H9 (cell line): ENCODE data around the gene SKP2. TPM values are rescaled to one million over a fixed set of nuclear protein-coding genes. Genes with fewer than 3 reads are reported as not detected.

ENCODE experiments used
- DNase-seq: peaks from one replicate; pipeline ENCODE4 v3.0.0-alpha.2; 2017
- H2AFZ ChIP-seq: one replicate; pipeline ENCODE4 v1.6.1; 2013; ENCODE audit warnings: mild to moderate bottlenecking, low read length, control low read depth, moderate library complexity
- H2AK5ac ChIP-seq: 2 replicates; pipeline ENCODE4 v1.6.1; 2013; ENCODE audit warnings: low read length, control low read depth, mixed read lengths; ENCODE audit not compliant: insufficient read length
- H2BK120ac ChIP-seq: one replicate; pipeline ENCODE4 v1.6.1; 2013; ENCODE audit warnings: low read depth, mild to moderate bottlenecking, low read length, control low read depth, inconsistent platforms; ENCODE audit not compliant: poor library complexity, severe bottlenecking
- H2BK12ac ChIP-seq: 2 replicates; pipeline ENCODE4 v1.6.1; 2013; ENCODE audit warnings: low read length, control low read depth, mixed read lengths, low read depth; ENCODE audit not compliant: insufficient read length
- H2BK15ac ChIP-seq: 2 replicates; pipeline ENCODE4 v1.6.1; 2013; ENCODE audit warnings: low read depth, low read length, control low read depth
- H2BK20ac ChIP-seq: one replicate; pipeline ENCODE4 v1.6.1; 2013; ENCODE audit warnings: low read depth, mild to moderate bottlenecking, low read length, control low read depth, inconsistent platforms; ENCODE audit not compliant: poor library complexity, severe bottlenecking
- H2BK5ac ChIP-seq: 2 replicates; pipeline ENCODE4 v1.6.1; 2013; ENCODE audit warnings: low read length, control low read depth, mixed read lengths; ENCODE audit not compliant: insufficient read length
- H3K14ac ChIP-seq: 2 replicates; pipeline ENCODE4 v1.6.1; 2013; ENCODE audit warnings: low read length, control low read depth; ENCODE audit not compliant: insufficient read depth
- H3K18ac ChIP-seq: 2 replicates; pipeline ENCODE4 v1.6.1; 2013; ENCODE audit warnings: low read depth, mild to moderate bottlenecking, mixed read lengths, low read length, control low read depth; ENCODE audit not compliant: insufficient read length
- H3K23ac ChIP-seq: 2 replicates; pipeline ENCODE4 v1.6.1; 2013; ENCODE audit warnings: low read length, control low read depth, mixed read lengths, low read depth; ENCODE audit not compliant: insufficient read length
- H3K23me2 ChIP-seq: 2 replicates; pipeline ENCODE4 v1.6.1; 2013; ENCODE audit warnings: low read depth, mild to moderate bottlenecking, mixed read lengths, low read length, control low read depth; ENCODE audit not compliant: insufficient read length, poor library complexity, severe bottlenecking
- H3K27ac ChIP-seq: 2 replicates; pipeline ENCODE4 v1.5.1; 2013; ENCODE audit warnings: low read length, control low read depth, mixed read lengths, low read depth; ENCODE audit not compliant: insufficient read length
- H3K27me3 ChIP-seq: 2 replicates; pipeline ENCODE4 v1.6.1; 2013; ENCODE audit warnings: low read length, control low read depth, inconsistent platforms; ENCODE audit not compliant: insufficient read depth
- H3K4ac ChIP-seq: 2 replicates; pipeline ENCODE4 v1.6.1; 2013; ENCODE audit warnings: low read depth, mild to moderate bottlenecking, control low read depth, inconsistent platforms, low read length, moderate library complexity
- H3K4me1 ChIP-seq: 2 replicates; pipeline ENCODE4 v1.6.1; 2013; ENCODE audit warnings: low read length, control low read depth, inconsistent platforms; ENCODE audit not compliant: insufficient read depth
- H3K4me2 ChIP-seq: 2 replicates; pipeline ENCODE4 v1.6.1; 2013; ENCODE audit warnings: low read length, control low read depth, mixed read lengths; ENCODE audit not compliant: insufficient read length, insufficient read depth
- H3K56ac ChIP-seq: 2 replicates; pipeline ENCODE4 v1.6.1; 2013; ENCODE audit warnings: low read depth, mild to moderate bottlenecking, mixed read lengths, low read length, control low read depth; ENCODE audit not compliant: insufficient read length
- H3K79me1 ChIP-seq: 2 replicates; pipeline ENCODE4 v1.6.1; 2013; ENCODE audit warnings: low read depth, mild to moderate bottlenecking, moderate library complexity, low read length, control low read depth, inconsistent platforms; ENCODE audit not compliant: insufficient read depth, poor library complexity, severe bottlenecking
- H3K79me2 ChIP-seq: 2 replicates; pipeline ENCODE4 v1.6.1; 2013; ENCODE audit warnings: low read length, control low read depth, inconsistent platforms; ENCODE audit not compliant: insufficient read depth
- H3K9ac ChIP-seq: 2 replicates; pipeline ENCODE4 v1.6.1; 2013; ENCODE audit warnings: low read length, control low read depth, mixed read lengths; ENCODE audit not compliant: insufficient read length; ENCODE audit errors: extremely low read depth
- H3K9me3 ChIP-seq: one replicate; pipeline ENCODE4 v1.6.1; 2013; ENCODE audit warnings: low read depth, low read length, inconsistent platforms; ENCODE audit not compliant: control insufficient read depth
- H3T11ph ChIP-seq: one replicate; pipeline ENCODE4 v1.6.1; 2013; ENCODE audit warnings: mild to moderate bottlenecking, low read length, control low read depth, inconsistent platforms
- H4K20me1 ChIP-seq: one replicate; pipeline ENCODE4 v1.6.1; 2013; ENCODE audit not compliant: control insufficient read depth, insufficient read length, insufficient read depth
- H4K5ac ChIP-seq: 2 replicates; pipeline ENCODE4 v1.6.1; 2013; ENCODE audit warnings: low read depth, mild to moderate bottlenecking, mixed read lengths, low read length, control low read depth; ENCODE audit not compliant: insufficient read length
- H4K8ac ChIP-seq: replicated peaks from 2 replicates; pipeline ENCODE4 v1.6.1; 2013; ENCODE audit warnings: low read length, control low read depth, mixed read lengths, low read depth; ENCODE audit not compliant: insufficient read length
- H4K91ac ChIP-seq: 2 replicates; pipeline ENCODE4 v1.6.1; 2013; ENCODE audit warnings: low read depth, mild to moderate bottlenecking, moderate library complexity, mixed read lengths, low read length, control low read depth; ENCODE audit not compliant: insufficient read length
- H3K27ac Mint-ChIP-seq, 3 experiments: 2 replicates in 2 of 3; 3 replicates in 1 of 3; pipeline ENCODE4 v1.8.0; 2020 to 2021; ENCODE audit warnings: mixed read lengths in 3 of 3, mild to moderate bottlenecking in 1 of 3, moderate library complexity in 1 of 3
- H3K27me3 Mint-ChIP-seq: 2 replicates; pipeline ENCODE4 v1.8.0; 2021; ENCODE audit warnings: low read depth, mild to moderate bottlenecking, moderate library complexity, mixed read lengths
- H3K36me3 Mint-ChIP-seq, 3 experiments: 2 replicates in 2 of 3; 3 replicates in 1 of 3; pipeline ENCODE4 v1.8.0; 2020 to 2021; ENCODE audit warnings: low read depth in 3 of 3, mixed read lengths in 3 of 3; ENCODE audit not compliant: insufficient read depth in 1 of 3
- H3K4me1 Mint-ChIP-seq, 2 experiments: 2 replicates each; pipeline ENCODE4 v1.8.0; 2020; ENCODE audit warnings: mixed read lengths in 2 of 2
- H3K4me3 Mint-ChIP-seq, 2 experiments: 2 replicates in 1 of 2; 3 replicates in 1 of 2; pipeline ENCODE4 v1.8.0; 2020 to 2021; ENCODE audit warnings: mild to moderate bottlenecking in 2 of 2, mixed read lengths in 2 of 2, moderate library complexity in 1 of 2
- H3K9me3 Mint-ChIP-seq, 2 experiments: 2 replicates in 1 of 2; 3 replicates in 1 of 2; pipeline ENCODE4 v1.8.0; 2020; ENCODE audit warnings: mild to moderate bottlenecking in 2 of 2, mixed read lengths in 2 of 2, moderate library complexity in 1 of 2
- WGBS: extraction: QIAGEN DNeasy Blood & Tissue Kit; methylation state at CpG from one replicate; pipeline ENCODE4 v1.1.7; 2013; ENCODE audit warnings: missing lambda C conversion rate, low lambda C conversion rate, mixed read lengths; ENCODE audit not compliant: insufficient read length; ENCODE audit errors: extremely low coverage; 5-methylcytosine and 5-hydroxymethylcytosine counted together
- total RNA-seq: library from RNA; stranded (reverse); gene quantifications from 2 replicates; pipeline ENCODE4 v1.2.1, GENCODE V29; 2021
- TF ChIP-seq, protein P1 (sequence below): fragments of 200-600 bp; sonication (generic); conservative IDR thresholded peaks from 3 replicates; pipeline ENCODE4 v1.8.0; 2021; ENCODE audit warnings: antibody characterized with exemption, mild to moderate bottlenecking

The SKP2 gene
- total RNA-seq, 1 experiment from 2014 or later, result 103 TPM

DNA sequence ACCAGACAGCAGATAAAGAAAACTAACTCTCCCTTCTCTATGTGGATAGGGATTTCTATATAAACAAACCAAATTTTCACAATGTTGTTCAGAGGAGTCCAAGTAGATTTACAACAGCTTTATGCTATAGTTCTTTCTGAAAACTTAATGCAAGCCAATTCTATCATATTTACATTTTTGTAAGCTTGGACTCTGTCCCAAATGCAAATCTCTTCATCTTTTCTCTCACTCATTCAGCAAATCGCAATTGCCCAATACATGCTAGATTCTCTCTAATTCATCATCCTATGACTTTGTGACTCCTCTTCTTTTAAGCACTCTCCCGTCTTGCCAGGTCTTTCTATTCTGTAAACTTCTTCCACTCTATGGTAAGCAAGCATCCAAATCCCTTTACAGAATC is 46.1 kb upstream of the SKP2 start:
- Mint-ChIP-seq H3K4me3 (no peak overlapping the region), H3K9me3 (no peaks in the 10 kb centered on the region), H3K27me3 (no peaks in the 10 kb centered on the region), H3K27ac (no peak overlapping the region), H3K4me1 (peaks cover 8 to 12% of the 10 kb centered on the region in 2 experiments), H3K36me3 (peaks cover 0 to 2% (median 0%) of the 10 kb centered on the region in 3 experiments; a peak in 1 of 7 replicates)
- Histone ChIP-seq H3K23me2 (no peaks in the 10 kb centered on the region), H2BK20ac (no peak overlapping the region), H4K5ac (no peak overlapping the region), H4K8ac (no peak overlapping the region), H3K56ac (no peak overlapping the region), H3K79me2 (no peaks in the 10 kb centered on the region), H2BK120ac (no peak overlapping the region), H2AFZ (no peak overlapping the region), H4K20me1 (no peaks in the 10 kb centered on the region), H3K9ac (no peak overlapping the region), H3K18ac (no peak overlapping the region), H3K14ac (no peak overlapping the region), H2BK12ac (no peak overlapping the region), H3K27ac (no peak overlapping the region), H3K9me3 (no peaks in the 10 kb centered on the region), H3K4me1 (no peaks in the 10 kb centered on the region), H4K91ac (no peak overlapping the region), H3K27me3 (no peaks in the 10 kb centered on the region), H3K4me2 (no peak overlapping the region), H3T11ph (no peak overlapping the region), H2BK5ac (no peak overlapping the region), H3K79me1 (no peaks in the 10 kb centered on the region), H2AK5ac (no peak overlapping the region), H3K4ac (no peak overlapping the region), H2BK15ac (no peak overlapping the region), H3K23ac (no peak overlapping the region)
- TF ChIP-seq, protein P1, sequence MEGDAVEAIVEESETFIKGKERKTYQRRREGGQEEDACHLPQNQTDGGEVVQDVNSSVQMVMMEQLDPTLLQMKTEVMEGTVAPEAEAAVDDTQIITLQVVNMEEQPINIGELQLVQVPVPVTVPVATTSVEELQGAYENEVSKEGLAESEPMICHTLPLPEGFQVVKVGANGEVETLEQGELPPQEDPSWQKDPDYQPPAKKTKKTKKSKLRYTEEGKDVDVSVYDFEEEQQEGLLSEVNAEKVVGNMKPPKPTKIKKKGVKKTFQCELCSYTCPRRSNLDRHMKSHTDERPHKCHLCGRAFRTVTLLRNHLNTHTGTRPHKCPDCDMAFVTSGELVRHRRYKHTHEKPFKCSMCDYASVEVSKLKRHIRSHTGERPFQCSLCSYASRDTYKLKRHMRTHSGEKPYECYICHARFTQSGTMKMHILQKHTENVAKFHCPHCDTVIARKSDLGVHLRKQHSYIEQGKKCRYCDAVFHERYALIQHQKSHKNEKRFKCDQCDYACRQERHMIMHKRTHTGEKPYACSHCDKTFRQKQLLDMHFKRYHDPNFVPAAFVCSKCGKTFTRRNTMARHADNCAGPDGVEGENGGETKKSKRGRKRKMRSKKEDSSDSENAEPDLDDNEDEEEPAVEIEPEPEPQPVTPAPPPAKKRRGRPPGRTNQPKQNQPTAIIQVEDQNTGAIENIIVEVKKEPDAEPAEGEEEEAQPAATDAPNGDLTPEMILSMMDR, result no peak
- DNase-seq, result no peak
- no CpG with 5 or more reads among the region's 2 CpGs for WGBS
